Caco-2 (cell line): ENCODE data around the gene LRRC23. TPM values are rescaled to one million over a fixed set of nuclear protein-coding genes. Genes with fewer than 3 reads are reported as not detected.

Experiments
- BruUV-seq: library from RNA; stranded (reverse); fragments of 400-500 nt; replicated peaks from 2 replicates; lab custom pipeline; 2021; lab: Mats Ljungman, UMichigan
- CTCF ChIA-PET: fragments of 300-600 bp; sonication (Branson Sonifier 250); formaldehyde crosslinking; loops from one replicate; lab custom pipeline; 2022; ENCODE audit warnings: antibody characterized with exemption; lab: Charles Lee
- POLR2A ChIA-PET: fragments of 300-600 bp; sonication (Branson Sonifier 250); formaldehyde crosslinking; loops from one replicate; lab custom pipeline; 2022; ENCODE audit warnings: antibody characterized with exemption; lab: Charles Lee
- DNase-seq, 2 experiments: peaks; one replicate each; pipeline versions ENCODE4 v3.0.0 to v3.0.0-alpha.2; 2020 to 2022
- H3K27me3 ChIP-seq: replicated peaks from 2 replicates; pipeline ENCODE4 v1.6.0; 2011; ENCODE audit warnings: low read length; ENCODE audit not compliant: control insufficient read depth, insufficient read depth
- H3K36me3 ChIP-seq: 2 replicates; pipeline ENCODE4 v1.5.1; 2011; ENCODE audit warnings: low read length; ENCODE audit not compliant: control insufficient read depth, insufficient read depth
- H3K4me1 ChIP-seq: fragments of 250-450 bp; sonication (Bioruptor Pico); 2 replicates; pipeline ENCODE4 v1.5.1; 2020; ENCODE audit warnings: mild to moderate bottlenecking
- H3K4me3 ChIP-seq: 2 replicates; pipeline ENCODE4 v1.5.1; 2011; ENCODE audit warnings: low read depth, mild to moderate bottlenecking, control low read depth, low read length
- H3K9me3 ChIP-seq: fragments of 250-450 bp; sonication (Bioruptor Pico); 2 replicates; pipeline ENCODE4 v1.5.1; 2020; ENCODE audit warnings: mild to moderate bottlenecking, moderate library complexity
- H3K27ac Mint-ChIP-seq: one replicate; pipeline ENCODE4 v1.8.0; 2022; ENCODE audit warnings: mixed read lengths; ENCODE audit not compliant: unreplicated experiment
- H3K27me3 Mint-ChIP-seq: one replicate; pipeline ENCODE4 v1.8.0; 2022; ENCODE audit warnings: mixed read lengths; ENCODE audit not compliant: insufficient read depth, unreplicated experiment
- H3K36me3 Mint-ChIP-seq: one replicate; pipeline ENCODE4 v1.8.0; 2022; ENCODE audit warnings: mild to moderate bottlenecking, mixed read lengths; ENCODE audit not compliant: insufficient read depth, unreplicated experiment
- H3K4me1 Mint-ChIP-seq: one replicate; pipeline ENCODE4 v1.8.0; 2022; ENCODE audit warnings: low read depth, mixed read lengths; ENCODE audit not compliant: unreplicated experiment
- H3K4me3 Mint-ChIP-seq: one replicate; pipeline ENCODE4 v1.8.0; 2022; ENCODE audit warnings: mild to moderate bottlenecking, moderate library complexity, mixed read lengths; ENCODE audit not compliant: unreplicated experiment
- H3K9me3 Mint-ChIP-seq: one replicate; pipeline ENCODE4 v1.8.0; 2022; ENCODE audit warnings: mixed read lengths; ENCODE audit not compliant: unreplicated experiment
- CTCF ChIP-seq, 2 experiments: fragments of 200-600 bp in 1 of 2; IDR thresholded peaks; 1 replicate in 1 of 2; 2 replicates in 1 of 2; pipeline versions ENCODE4 v1.5.1 to v1.8.0; 2011 to 2022; ENCODE audit warnings: antibody characterized with exemption in 1 of 2, control low read depth in 1 of 2, inconsistent platforms in 1 of 2, low read depth in 1 of 2, low read length in 1 of 2, mild to moderate bottlenecking in 1 of 2, moderate library complexity in 1 of 2; ENCODE audit not compliant: insufficient read depth in 1 of 2, severe bottlenecking in 1 of 2, unreplicated experiment in 1 of 2
- intact Hi-C: fragments of 100-400 bp; cut with micrococcal nuclease; formaldehyde crosslinking; loops from one replicate; pipeline ENCODE4 v1.10.0; 2022; ENCODE audit not compliant: unreplicated experiment
- total RNA-seq: library from RNA; stranded (reverse); gene quantifications from 2 replicates; pipeline ENCODE4 v1.2.3, GENCODE V29; 2022

LRRC23 gene
- total RNA-seq, 1 experiment from 2014 or later: 8.6 TPM

DNA sequence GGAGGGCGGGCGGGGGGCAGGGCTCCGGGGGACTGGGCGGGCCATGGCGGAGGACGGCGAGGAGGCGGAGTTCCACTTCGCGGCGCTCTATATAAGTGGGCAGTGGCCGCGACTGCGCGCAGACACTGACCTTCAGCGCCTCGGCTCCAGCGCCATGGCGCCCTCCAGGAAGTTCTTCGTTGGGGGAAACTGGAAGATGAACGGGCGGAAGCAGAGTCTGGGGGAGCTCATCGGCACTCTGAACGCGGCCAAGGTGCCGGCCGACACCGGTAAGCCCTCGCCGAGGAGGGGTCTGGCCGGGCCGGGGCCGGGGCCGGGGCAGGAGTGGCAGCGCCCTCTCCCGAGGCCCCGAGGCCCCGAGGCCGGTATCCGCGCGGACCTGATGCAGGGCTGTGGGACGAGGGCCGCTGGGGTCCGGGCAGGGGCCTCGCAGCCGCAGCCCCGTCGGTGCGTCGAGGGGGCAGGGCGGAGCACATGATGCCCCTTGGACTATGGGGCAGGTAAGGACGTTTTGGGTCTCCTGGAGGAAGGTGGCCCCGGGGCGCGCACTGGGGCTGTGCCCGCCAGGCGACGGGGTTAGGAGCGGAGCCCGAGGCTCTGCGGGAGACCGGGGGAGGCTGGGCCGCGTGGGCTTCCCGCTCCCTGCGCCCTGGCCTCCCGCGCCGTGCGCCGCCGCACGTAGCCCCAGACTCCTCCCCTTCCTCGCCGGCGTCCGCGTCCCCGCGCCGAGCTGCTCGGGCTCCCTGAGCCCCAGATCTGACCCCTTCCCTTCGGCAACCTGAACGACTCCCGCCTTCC is 37.0 kb upstream of the LRRC23 start, which contains the start of gene TPI1:
Gene TPI1, plus strand, starts transcription at position 119 of the 798 bp plus-strand sequence. Its CDS starts 36 bp downstream, at position 155.
- peaks cover 18% of the 10 kb centered on the region for H3K36me3 ChIP-seq
- H3K27me3 ChIP-seq: no peaks in the 10 kb centered on the region
- peaks cover 47% of the 10 kb centered on the region for H3K4me1 Mint-ChIP-seq
- H3K4me1 ChIP-seq: peaks cover 31% of the 10 kb centered on the region
- H3K36me3 Mint-ChIP-seq: peaks cover 99% of the 10 kb centered on the region
- TF ChIP-seq CTCF (IDR thresholded peaks at IDR 0.05; ENCODE audit: insufficient read depth in 1 of 2, low read depth in 1 of 2, low read length in 1 of 2, severe bottlenecking in 1 of 2, unreplicated experiment in 1 of 2): no peak
- no TSS peak for BruUV-seq
- peak within 1 kb of the TSS; percentile 94 for H3K27ac Mint-ChIP-seq
- ChIA-PET POLR2A (interaction anchor here (0.7 to 5.4 kb wide), 9 partner anchors 15 to 178 kb away, joined by 3 to 102 read pairs (median 5); partner anchors contain the start of genes CDCA3, COPS7A, RNU7-1 and USP5), CTCF (interaction anchor here (0.5 to 4.2 kb wide), 9 partner anchors 15 to 525 kb away, joined by 3 to 68 read pairs (median 5); partner anchors contain the start of genes ATN1, CDCA3, TNFRSF1A and USP5)
- H3K9me3 ChIP-seq: no peaks in the 10 kb centered on the region
- DNase-seq: peak; percentile 88 to 92
- intact Hi-C loops: loop anchor here (2.0 kb wide), 2 partner anchors 57 to 75 kb away; partner anchors contain the start of gene RNU7-1
- peak within 1 kb of the TSS; percentile 97 for H3K4me3 ChIP-seq
- no peaks in the 10 kb centered on the region for H3K27me3 Mint-ChIP-seq
- no peaks in the 10 kb centered on the region for H3K9me3 Mint-ChIP-seq
- peak within 1 kb of the TSS; percentile 95 for H3K4me3 Mint-ChIP-seq

GRCh38 chr12:6868211-6869048 is 36.2 kb upstream of the LRRC23 start:
- intact Hi-C loops: loop anchor here (1.0 to 2.0 kb wide), 5 partner anchors 16 to 74 kb away; partner anchors contain the start of genes RNU7-1 and USP5
- POLR2A ChIA-PET: interaction anchor here (0.8 to 5.4 kb wide), 10 partner anchors 16 to 179 kb away, joined by 3 to 102 read pairs (median 10); partner anchors contain the start of genes C12orf57, CDCA3, COPS7A and RNU7-1

More at GRCh38 chr12:6868211-6869048, 36.2 kb upstream of the LRRC23 start:
- CTCF ChIA-PET: interaction anchor here (0.6 to 4.2 kb wide), 16 partner anchors 16 to 150 kb away, joined by 3 to 68 read pairs (median 8); partner anchors contain the start of genes C12orf57, CDCA3, LPCAT3 and LRRC23
- DNase-seq: no peak
- Mint-ChIP-seq H3K27ac (peak overlapping the region; percentile 94), H3K27me3 (no peaks in the 10 kb centered on the region), H3K4me3 (peak overlapping the region; percentile 95), H3K36me3 (peaks cover 99% of the 10 kb centered on the region), H3K4me1 (peaks cover 47% of the 10 kb centered on the region), H3K9me3 (no peaks in the 10 kb centered on the region)
- BruUV-seq: no TSS peak
- peaks cover 31% of the 10 kb centered on the region for H3K4me1 ChIP-seq
- H3K36me3 ChIP-seq: peaks cover 14% of the 10 kb centered on the region
- no peaks in the 10 kb centered on the region for H3K9me3 ChIP-seq
- H3K27me3 ChIP-seq: no peaks in the 10 kb centered on the region
- TF ChIP-seq CTCF (IDR thresholded peaks at IDR 0.05; ENCODE audit: insufficient read depth in 1 of 2, low read depth in 1 of 2, low read length in 1 of 2, severe bottlenecking in 1 of 2, unreplicated experiment in 1 of 2): no peak
- peak overlapping the region; percentile 97 for H3K4me3 ChIP-seq
